ENCODE results near the gene MACROH2A1. TPM values are rescaled to one million over a fixed set of nuclear protein-coding genes. Genes with fewer than 3 reads are reported as not detected.
A peak's percentile ranks its signal among the peaks of the same experiment; 100 is the strongest.

Gene MACROH2A1
- total and polyA plus RNA-seq, 9 of the 15 experiments (the other 6 are each of a cell fraction or from before 2014, with no cell fraction given), result 44.9 to 289 (median 193) TPM

GRCh38 chr5:135437796-135438560 lies 38.9 kb upstream of the MACROH2A1 start (continued):
- TF ChIP-seq ZBTB33 (CRISPR knock-in tag; IDR thresholded peaks at IDR 0.05) (peak; percentile 51), WHSC1 (IDR thresholded peaks at IDR 0.05; ENCODE audit: low read length) (no peak), SMAD3 (CRISPR knock-in tag; conservative IDR thresholded peaks at IDR 0.05) (no peak), ERF (CRISPR knock-in tag; IDR thresholded peaks at IDR 0.05) (0 out of 2 replicates have a peak, but pooled peaks have one; percentile 8), MBD1 (CRISPR knock-in tag; IDR thresholded peaks at IDR 0.05) (no peak), ZNF140 (CRISPR knock-in tag; IDR thresholded peaks at IDR 0.05) (no peak), ZNF696 (CRISPR knock-in tag; conservative IDR thresholded peaks at IDR 0.05) (no peak), GTF2E2 (tag; IDR thresholded peaks at IDR 0.05) (peak; percentile 52; the same call in 1 of the 2 replicates), E2F8 (IDR thresholded peaks at IDR 0.05; ENCODE audit: low read depth, partially characterized antibody) (no peak), ILK (tag; IDR thresholded peaks at IDR 0.05; ENCODE audit: borderline replicate concordance, low read depth) (no peak), CXXC5 (CRISPR knock-in tag; IDR thresholded peaks at IDR 0.05) (peak; percentile 8; the same call in 1 of the 2 replicates), TAF15 (IDR thresholded peaks at IDR 0.05; ENCODE audit: low read depth, low read length) (no peak), DMBX1 (CRISPR knock-in tag; IDR thresholded peaks at IDR 0.05; ENCODE audit: borderline replicate concordance) (no peak), ZNF76 (CRISPR knock-in tag; IDR thresholded peaks at IDR 0.05; ENCODE audit: borderline replicate concordance) (no peak), JUN (IDR thresholded peaks at IDR 0.05; ENCODE audit: borderline replicate concordance, low read depth, low read length) (no peak), JUN (CRISPR knock-in tag; IDR thresholded peaks at IDR 0.05; ENCODE audit: borderline replicate concordance) (no peak), ELK1 (CRISPR knock-in tag; IDR thresholded peaks at IDR 0.05) (no peak), MAX (CRISPR knock-in tag; IDR thresholded peaks at IDR 0.05) (peak; percentile 87), ZNF668 (CRISPR knock-in tag; IDR thresholded peaks at IDR 0.05) (no peak)

All from K562 (cell line).